H1 (cell line): ENCODE data around the gene SLC39A11. TPM values are rescaled to one million over a fixed set of nuclear protein-coding genes. Genes with fewer than 3 reads are reported as not detected.

Source experiments
- CTCF ChIA-PET: fragments of 300-600 bp; sonication (Branson Sonifier 250); formaldehyde crosslinking; loops from one replicate; lab custom pipeline; 2021; ENCODE audit not compliant: partially characterized antibody; lab: Charles Lee
- POLR2A ChIA-PET: fragments of 300-600 bp; sonication (Branson Sonifier 250); formaldehyde crosslinking; loops from one replicate; lab custom pipeline; 2021; ENCODE audit warnings: inconsistent platforms; ENCODE audit not compliant: partially characterized antibody; lab: Charles Lee
- DNase-seq, 2 experiments: peaks; one replicate each; pipeline versions ENCODE4 v3.0.0 to v3.0.0-alpha.2; 2010 to 2022; ENCODE audit warnings: low spot score in 2 of 2, low read depth in 1 of 2, mixed read lengths in 1 of 2
- FAIRE-seq: peaks from 2 replicates; lab custom pipeline; 2011; peaks lifted over from hg19 to GRCh38; lab: Jason Lieb, UNC
- H2AFZ ChIP-seq: 2 replicates; pipeline ENCODE4 v1.8.1; 2012; ENCODE audit warnings: low read length, inconsistent platforms
- H2AK5ac ChIP-seq: 2 replicates; pipeline ENCODE4 v1.6.1; 2013; ENCODE audit warnings: low read depth, low read length
- H2BK120ac ChIP-seq: replicated peaks from 2 replicates; pipeline ENCODE3; 2013; ENCODE audit warnings: low read depth, low read length, inconsistent platforms
- H2BK12ac ChIP-seq: 2 replicates; pipeline ENCODE4 v1.6.1; 2013; ENCODE audit warnings: low read depth, low read length
- H2BK15ac ChIP-seq: 2 replicates; pipeline ENCODE4 v1.6.1; 2013; ENCODE audit warnings: low read length
- H2BK20ac ChIP-seq: 2 replicates; pipeline ENCODE4 v1.6.1; 2013; ENCODE audit warnings: low read length
- H2BK5ac ChIP-seq: 2 replicates; pipeline ENCODE4 v1.6.1; 2013; ENCODE audit warnings: low read depth, low read length
- H3K14ac ChIP-seq: 2 replicates; pipeline ENCODE4 v1.6.1; 2013; ENCODE audit warnings: inconsistent platforms; ENCODE audit not compliant: insufficient read length
- H3K18ac ChIP-seq: 2 replicates; pipeline ENCODE4 v1.6.1; 2013; ENCODE audit warnings: low read length; ENCODE audit errors: extremely low read depth
- H3K23ac ChIP-seq: 2 replicates; pipeline ENCODE4 v1.6.1; 2013; ENCODE audit warnings: inconsistent platforms; ENCODE audit not compliant: insufficient read length
- H3K23me2 ChIP-seq: 2 replicates; pipeline ENCODE4 v1.6.1; 2013; ENCODE audit warnings: low read depth, low read length
- H3K27ac ChIP-seq: 2 replicates; pipeline ENCODE4 v1.6.1; 2011; ENCODE audit warnings: low read depth, low read length, inconsistent platforms
- H3K27me3 ChIP-seq, 4 experiments: replicated peaks in 1 of 4; 1 replicate in 1 of 4; 2 replicates in 3 of 4; pipeline versions ENCODE4 v1.6.1 to v1.8.1; 2011 to 2013; ENCODE audit warnings: low read length in 3 of 4, mild to moderate bottlenecking in 3 of 4, inconsistent platforms in 2 of 4, mixed read lengths in 2 of 4, moderate library complexity in 1 of 4; ENCODE audit not compliant: control insufficient read depth in 3 of 4, insufficient read depth in 3 of 4; ENCODE audit errors: extremely low read depth in 1 of 4
- H3K36me3 ChIP-seq, 4 experiments: 2 replicates each; pipeline versions ENCODE4 v1.6.1 to v1.8.1; 2011 to 2013; ENCODE audit warnings: mild to moderate bottlenecking in 4 of 4, low read length in 3 of 4, moderate library complexity in 2 of 4, control low read depth in 1 of 4, inconsistent platforms in 1 of 4; ENCODE audit not compliant: insufficient read depth in 4 of 4, control insufficient read depth in 2 of 4
- H3K4ac ChIP-seq: replicated peaks from 2 replicates; pipeline ENCODE3; 2013; ENCODE audit warnings: low read length, low read depth, mixed read lengths, inconsistent platforms; ENCODE audit not compliant: insufficient read length
- H3K4me1 ChIP-seq, 4 experiments: replicated peaks in 1 of 4; 1 replicate in 1 of 4; 2 replicates in 3 of 4; pipeline versions ENCODE4 v1.6.1 to v1.8.1; 2011 to 2013; ENCODE audit warnings: low read length in 3 of 4, inconsistent platforms in 2 of 4, mixed read lengths in 1 of 4; ENCODE audit not compliant: insufficient read depth in 4 of 4, control insufficient read depth in 3 of 4
- H3K4me2 ChIP-seq, 2 experiments: 2 replicates each; pipeline versions ENCODE4 v1.6.1 to v1.8.1; 2011 to 2013; ENCODE audit warnings: low read depth in 2 of 2, low read length in 2 of 2, control low read depth in 1 of 2, inconsistent platforms in 1 of 2, mild to moderate bottlenecking in 1 of 2; ENCODE audit not compliant: insufficient read depth in 1 of 2
- H3K4me3 ChIP-seq, 4 experiments: fragments of 200-600, 300-600 bp in 1 of 4; sonication (generic), shearing (Covaris generic), sonication (Bioruptor Twin) in 1 of 4; 2 replicates each; pipeline versions ENCODE4 v1.5.1 to v1.8.1; 2011 to 2016; ENCODE audit warnings: low read length in 4 of 4, low read depth in 3 of 4, control low read depth in 2 of 4, inconsistent platforms in 2 of 4, mild to moderate bottlenecking in 2 of 4, mixed read lengths in 1 of 4, moderate library complexity in 1 of 4; ENCODE audit not compliant: insufficient read depth in 2 of 4; ENCODE audit errors: extremely low read depth in 1 of 4
- H3K56ac ChIP-seq: replicated peaks from 2 replicates; pipeline ENCODE3; 2013; ENCODE audit warnings: low read depth, mild to moderate bottlenecking, mixed read lengths, low read length, inconsistent platforms; ENCODE audit not compliant: insufficient read length
- H3K79me1 ChIP-seq: 2 replicates; pipeline ENCODE4 v1.6.1; 2013; ENCODE audit warnings: low read depth, low read length, control low read depth
- H3K79me2 ChIP-seq, 2 experiments: 2 replicates each; pipeline versions ENCODE4 v1.6.1 to v1.8.1; 2012 to 2013; ENCODE audit warnings: low read length in 2 of 2, mild to moderate bottlenecking in 2 of 2, inconsistent platforms in 1 of 2; ENCODE audit not compliant: insufficient read depth in 2 of 2, control insufficient read depth in 1 of 2
- H3K9ac ChIP-seq, 4 experiments: replicated peaks in 1 of 4; 1 replicate in 1 of 4; 2 replicates in 3 of 4; pipeline versions ENCODE4 v1.6.1 to v1.8.1; 2011 to 2013; ENCODE audit warnings: low read depth in 3 of 4, low read length in 3 of 4, control low read depth in 2 of 4, mild to moderate bottlenecking in 2 of 4, moderate library complexity in 2 of 4, inconsistent platforms in 1 of 4; ENCODE audit errors: extremely low read depth in 1 of 4
- H3K9me3 ChIP-seq, 2 experiments: 2 replicates each; pipeline versions ENCODE4 v1.6.1 to v1.8.1; 2012 to 2013; ENCODE audit warnings: mild to moderate bottlenecking in 2 of 2, moderate library complexity in 2 of 2, control low read depth in 1 of 2, inconsistent platforms in 1 of 2, low read depth in 1 of 2, low read length in 1 of 2, mixed read lengths in 1 of 2; ENCODE audit not compliant: insufficient read depth in 2 of 2
- H4K20me1 ChIP-seq, 2 experiments: replicated peaks in 1 of 2; 2 replicates each; pipeline versions ENCODE3 to v1.8.1; 2011 to 2013; ENCODE audit warnings: inconsistent platforms in 2 of 2, low read length in 2 of 2, mild to moderate bottlenecking in 1 of 2; ENCODE audit not compliant: insufficient read depth in 2 of 2, control insufficient read depth in 1 of 2
- H4K5ac ChIP-seq: 2 replicates; pipeline ENCODE4 v1.6.1; 2013; ENCODE audit warnings: low read length, low read depth, mixed read lengths, inconsistent platforms; ENCODE audit not compliant: insufficient read length
- H4K8ac ChIP-seq: 2 replicates; pipeline ENCODE4 v1.8.0; 2013; ENCODE audit warnings: mild to moderate bottlenecking, moderate library complexity, low read length, inconsistent platforms; ENCODE audit not compliant: insufficient read depth; ENCODE audit errors: extremely low read depth
- H4K91ac ChIP-seq: replicated peaks from 2 replicates; pipeline ENCODE3; 2013; ENCODE audit warnings: low read length, mixed read lengths, inconsistent platforms; ENCODE audit not compliant: insufficient read length
- BRCA1 ChIP-seq: IDR thresholded peaks from 2 replicates; pipeline ENCODE4 v1.6.1; 2012; ENCODE audit warnings: low read depth, low read length, improper control_type of control experiment
- EP300 ChIP-seq, 2 experiments: IDR thresholded peaks; 1 replicate in 1 of 2; 2 replicates in 1 of 2; pipeline ENCODE4 v1.6.1; 2011 to 2012; ENCODE audit warnings: low read depth in 2 of 2, low read length in 2 of 2, mild to moderate bottlenecking in 2 of 2, borderline replicate concordance in 1 of 2, inconsistent platforms in 1 of 2, moderate library complexity in 1 of 2
- EZH2 ChIP-seq: fragments of 200-600 bp; sonication (generic); IDR thresholded peaks from 2 replicates; pipeline ENCODE4 v1.7.1; 2012; ENCODE audit warnings: low read depth, mild to moderate bottlenecking, moderate library complexity, low read length, inconsistent platforms; ENCODE audit not compliant: severe bottlenecking
- GABPA ChIP-seq: IDR thresholded peaks from 2 replicates; pipeline ENCODE4 v1.6.1; 2011; ENCODE audit warnings: mild to moderate bottlenecking, low read length, moderate library complexity, borderline replicate concordance; ENCODE audit not compliant: insufficient read depth
- JUND ChIP-seq: IDR thresholded peaks from 2 replicates; pipeline ENCODE4 v1.6.1; 2011; ENCODE audit warnings: mild to moderate bottlenecking, improper control_type of control experiment, low read length
- KDM1A ChIP-seq: fragments of 200-600, 300-600 bp; sonication (generic); IDR thresholded peaks from 2 replicates; pipeline ENCODE4 v1.7.1; 2016; ENCODE audit warnings: mild to moderate bottlenecking, low read length, borderline replicate concordance
- POLR2AphosphoS5 ChIP-seq: IDR thresholded peaks from 2 replicates; pipeline ENCODE4 v1.6.1; 2011; ENCODE audit warnings: low read depth, low read length
- RXRA ChIP-seq: IDR thresholded peaks from 2 replicates; pipeline ENCODE4 v1.6.1; 2011; ENCODE audit warnings: low read depth, mild to moderate bottlenecking, low read length, moderate library complexity; ENCODE audit not compliant: insufficient read depth
- SUZ12 ChIP-seq: fragments of 200-600 bp; sonication (generic); IDR thresholded peaks from 2 replicates; pipeline ENCODE4 v1.6.1; 2012; ENCODE audit warnings: mild to moderate bottlenecking, inconsistent platforms, low read length, moderate library complexity, mixed read lengths
- TAF7 ChIP-seq: optimal IDR thresholded peaks from 2 replicates; pipeline ENCODE3; 2011; ENCODE audit warnings: low read depth, mild to moderate bottlenecking, inconsistent platforms, low read length, moderate library complexity, borderline replicate concordance
- WGBS, 2 experiments: shearing (Covaris generic) in 1 of 2; methylation state at CpG; one replicate each; pipeline versions ENCODE4 v1.1.6 to v1.1.7; 2013 to 2015; ENCODE audit warnings: low lambda C conversion rate in 2 of 2, mixed read lengths in 2 of 2, inconsistent platforms in 1 of 2, low coverage in 1 of 2, missing lambda C conversion rate in 1 of 2; ENCODE audit not compliant: insufficient replicate concordance in 2 of 2, insufficient coverage in 1 of 2, insufficient read length in 1 of 2; ENCODE audit errors: extremely low coverage in 1 of 2, missing lambda C conversion rate in 1 of 2; 5-methylcytosine and 5-hydroxymethylcytosine counted together
- polyA plus RNA-seq, 7 experiments: library from polyadenylated mRNA; depleted of rRNA in 3 of 7; stranded (reverse) in 5 of 7; unstranded in 2 of 7; fragments of >200 nt in 5 of 7; fragments of 200-250 nt in 2 of 7; gene quantifications; 1 replicate in 5 of 7; 2 replicates in 1 of 7; 4 replicates in 1 of 7; pipeline versions ENCODE4 v1.2.1 to v1.2.3, GENCODE V29; 2011 to 2013; ENCODE audit warnings: missing spikeins in 2 of 7, mixed read lengths in 2 of 7
- total RNA-seq: library from RNA; stranded (reverse); fragmentation: NEBNext Ultra II Directional; extraction: Animal tissue kit (Norgen Biotek cat#: 25700); gene quantifications from 2 replicates; pipeline ENCODE4 v1.2.1, GENCODE V29; 2021
- TF ChIP-seq, protein P1 (sequence below): IDR thresholded peaks from 2 replicates; pipeline ENCODE4 v1.6.1; 2012; ENCODE audit warnings: low read length, inconsistent platforms

The SLC39A11 gene
- total and polyA plus RNA-seq, 2 of the 8 experiments (the other 6 are each of a cell fraction or from before 2014, with no cell fraction given): 12.2 to 19.6 TPM

DNA sequence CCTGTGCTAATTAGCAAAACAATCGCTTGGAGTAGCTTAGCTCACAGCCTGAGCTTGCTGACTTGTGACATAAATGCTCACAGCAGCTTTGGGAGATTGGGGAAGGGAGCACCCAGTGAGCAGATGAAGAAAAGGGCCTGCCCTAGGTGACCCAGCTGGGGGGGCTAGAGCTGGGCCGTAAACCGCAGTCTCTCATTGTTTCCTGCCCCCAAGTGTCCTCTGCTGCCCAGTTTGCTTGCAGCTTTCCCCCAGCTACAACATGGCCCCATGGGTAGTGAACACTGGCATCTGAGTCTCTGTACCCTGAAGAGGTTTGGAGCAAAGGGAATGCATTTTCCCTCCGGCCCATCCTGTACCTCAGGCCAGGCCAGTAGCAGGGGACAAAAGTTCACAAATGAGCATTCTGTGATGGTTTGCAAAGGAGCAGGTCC lies 349.4 kb downstream of the SLC39A11 start:
- Histone ChIP-seq H3K4me1 (peaks cover 11 to 14% (median 12%) of the 10 kb centered on the region in 4 experiments; a peak in 5 of 7 replicates), H2BK12ac (no peak overlapping the region), H3K9ac (no peak overlapping the region), H3K18ac (no peak overlapping the region), H3K36me3 (no peaks in the 10 kb centered on the region), H2BK20ac (no peak overlapping the region), H4K20me1 (peaks cover 0 to 1% of the 10 kb centered on the region in 2 experiments), H3K14ac (peak overlapping the region; percentile 12), H4K8ac (peak overlapping the region; percentile 57; the same call in 1 of the 2 replicates), H3K56ac (no peak overlapping the region), H3K27me3 (no peaks in the 10 kb centered on the region), H2AFZ (peak overlapping the region; percentile 45; the same call in 1 of the 2 replicates), H3K9me3 (no peaks in the 10 kb centered on the region), H2BK15ac (no peak overlapping the region), H3K79me1 (no peaks in the 10 kb centered on the region), H4K91ac (no peak overlapping the region), H2BK120ac (no peak overlapping the region), H2AK5ac (0 out of 2 replicates have a peak overlapping the region, but pooled peaks have one; percentile 3), H3K23ac (no peak overlapping the region), H3K79me2 (no peaks in the 10 kb centered on the region), H3K4ac (no peak overlapping the region), H3K23me2 (no peaks in the 10 kb centered on the region), H4K5ac (peak overlapping the region; percentile 26), H3K27ac (peak overlapping the region; percentile 38), H3K4me3 (no peak overlapping the region), H2BK5ac (peak overlapping the region; percentile 26; the same call in 1 of the 2 replicates), H3K4me2 (peak overlapping the region; percentile 18 to 20; a peak in 3 of 4 replicates)
- 28% methylated on average over 4 of the region's 4 CpGs; no CpG with 5 or more reads in 1 of the 2 experiments for WGBS, 2 experiments
- FAIRE-seq (no peak), DNase-seq (peak in 1 of 2 experiments; percentile 7)
- CTCF ChIA-PET: interaction anchor here (0.6 to 2.0 kb wide), 4 partner anchors 15 to 183 kb away, joined by 3 to 9 read pairs (median 4); no protein-coding TSS in a partner anchor
- POLR2A ChIA-PET: no interaction called here
- TF ChIP-seq TAF7 (no peak), RXRA (no peak), JUND (no peak), EP300 (IDR thresholded peaks at IDR 0.05; ENCODE audit: borderline replicate concordance in 1 of 2, low read depth in 2 of 2, low read length in 2 of 2) (no peak), KDM1A (no peak), EZH2 (no peak), BRCA1 (no peak), GABPA (no peak), SUZ12 (no peak), POLR2AphosphoS5 (no peak)
- TF ChIP-seq, protein P1, sequence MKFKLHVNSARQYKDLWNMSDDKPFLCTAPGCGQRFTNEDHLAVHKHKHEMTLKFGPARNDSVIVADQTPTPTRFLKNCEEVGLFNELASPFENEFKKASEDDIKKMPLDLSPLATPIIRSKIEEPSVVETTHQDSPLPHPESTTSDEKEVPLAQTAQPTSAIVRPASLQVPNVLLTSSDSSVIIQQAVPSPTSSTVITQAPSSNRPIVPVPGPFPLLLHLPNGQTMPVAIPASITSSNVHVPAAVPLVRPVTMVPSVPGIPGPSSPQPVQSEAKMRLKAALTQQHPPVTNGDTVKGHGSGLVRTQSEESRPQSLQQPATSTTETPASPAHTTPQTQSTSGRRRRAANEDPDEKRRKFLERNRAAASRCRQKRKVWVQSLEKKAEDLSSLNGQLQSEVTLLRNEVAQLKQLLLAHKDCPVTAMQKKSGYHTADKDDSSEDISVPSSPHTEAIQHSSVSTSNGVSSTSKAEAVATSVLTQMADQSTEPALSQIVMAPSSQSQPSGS: no peak
